HG03521 (cell line): Measurements from ENCODE around the gene DLAT.
"Not testable (repeated sequence)": the region's sequence is repeated elsewhere in the genome, so short reads cannot be mapped to it uniquely, and the experiment has no call there.

ENCODE experiments used
- ATAC-seq: cut with Tn5 transposase; IDR thresholded peaks from one replicate; pipeline ENCODE4 v1.9.1; 2021; ENCODE audit warnings: mild to moderate bottlenecking, moderate library complexity; ENCODE audit not compliant: unreplicated experiment

Gene DLAT

DNA sequence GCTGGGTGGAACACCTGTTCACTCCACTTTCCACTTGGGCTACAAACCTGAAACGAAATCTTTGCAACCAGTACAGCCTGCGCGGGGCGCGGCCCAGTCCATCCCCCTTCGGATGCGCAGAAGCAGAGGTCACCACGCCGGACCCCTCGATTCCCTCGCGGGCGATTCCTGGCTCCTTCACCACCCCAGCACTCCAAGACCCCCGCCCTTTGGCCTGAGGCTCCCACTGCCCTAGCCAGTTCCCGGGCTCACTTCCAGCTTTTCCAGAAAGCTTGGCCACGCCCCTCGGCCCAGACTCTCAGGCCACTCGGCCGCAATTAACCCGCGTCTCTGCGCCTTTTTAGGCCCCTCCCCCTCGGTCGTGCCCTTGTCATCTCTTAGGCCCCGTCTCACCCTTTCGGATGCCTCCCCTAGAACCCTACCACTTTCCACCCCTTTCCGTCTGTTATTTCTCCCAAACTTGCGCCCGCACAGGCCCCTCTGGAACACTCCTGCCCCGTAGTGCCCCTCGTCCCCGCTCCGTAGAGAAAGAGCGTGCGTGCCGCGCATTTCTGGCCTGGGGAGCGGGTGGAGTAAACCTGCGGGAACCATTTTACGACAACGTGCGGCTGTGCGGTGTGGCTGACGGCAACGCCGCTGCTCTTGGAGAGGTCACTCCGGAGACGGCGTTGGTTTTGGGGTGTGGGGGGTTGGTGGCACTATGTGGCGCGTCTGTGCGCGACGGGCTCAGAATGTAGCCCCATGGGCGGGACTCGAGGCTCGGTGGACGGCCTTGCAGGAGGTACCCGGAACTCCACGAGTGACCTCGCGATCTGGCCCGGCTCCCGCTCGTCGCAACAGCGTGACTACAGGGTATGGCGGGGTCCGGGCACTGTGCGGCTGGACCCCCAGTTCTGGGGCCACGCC lies at the start of gene DLAT:
Gene DLAT, plus strand, starts transcription at position 636 of the 906 bp plus-strand sequence. Its CDS starts 65 bp downstream, at position 701.
- peak; percentile 60 for ATAC-seq

GRCh38 chr11:111976119-111976766 lies 49.0 kb upstream of the DLAT start:
- ATAC-seq: no peak

GRCh38 chr11:111976767-111977145 lies 48.5 kb upstream of the DLAT start:
- ATAC-seq: no peak

DNA sequence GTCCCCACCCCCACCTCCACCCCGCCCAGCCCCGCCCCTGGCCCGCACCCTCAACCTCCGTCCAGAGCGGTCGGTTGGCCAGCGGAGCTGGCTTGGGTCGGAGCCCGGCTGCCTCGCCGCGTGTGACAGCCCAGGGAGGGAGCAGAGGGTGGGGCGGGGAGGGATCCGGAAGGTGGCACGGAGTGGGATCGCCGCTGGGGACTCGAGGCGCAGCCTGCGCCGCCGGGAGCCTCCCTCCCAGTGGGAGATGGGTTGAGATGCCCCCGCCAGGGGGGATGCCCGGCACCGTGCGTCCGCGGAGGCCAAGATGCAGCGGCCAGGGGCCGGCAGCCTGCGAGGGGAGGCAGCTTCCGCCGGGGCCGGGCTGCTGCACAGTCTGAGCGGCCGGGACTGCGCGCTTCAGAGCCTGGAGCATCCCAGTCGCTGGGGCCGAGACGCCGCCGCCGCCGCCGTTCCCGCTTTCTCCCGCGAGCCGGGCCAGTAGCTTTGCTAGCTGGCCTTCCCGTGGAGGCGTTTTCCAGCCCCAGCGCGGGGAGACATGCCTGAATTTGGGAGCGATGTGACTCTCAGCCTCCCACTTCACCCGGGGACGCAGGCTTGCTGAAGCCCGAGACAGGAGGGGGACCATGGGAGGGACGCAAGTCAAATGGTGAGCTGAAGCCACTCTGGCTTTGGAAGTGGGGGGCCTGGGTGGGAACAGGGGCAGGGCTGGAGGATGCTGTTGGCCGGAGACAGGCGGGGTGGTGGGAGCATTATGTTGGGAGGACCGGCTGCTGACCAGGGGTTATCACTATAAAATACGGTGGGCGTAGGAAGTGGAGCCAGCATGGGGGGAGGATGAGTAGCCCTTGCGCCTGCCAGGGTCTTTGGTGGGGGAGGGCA lies 47.8 kb upstream of the DLAT start:
- ATAC-seq: no peak

- no peak for ATAC-seq
Observed at GRCh38 chr11:111978028-111978771, 47.0 kb upstream of the DLAT start.

GRCh38 chr11:111980062-111980461 lies 45.1 kb upstream of the DLAT start:
- no peak for ATAC-seq

DNA sequence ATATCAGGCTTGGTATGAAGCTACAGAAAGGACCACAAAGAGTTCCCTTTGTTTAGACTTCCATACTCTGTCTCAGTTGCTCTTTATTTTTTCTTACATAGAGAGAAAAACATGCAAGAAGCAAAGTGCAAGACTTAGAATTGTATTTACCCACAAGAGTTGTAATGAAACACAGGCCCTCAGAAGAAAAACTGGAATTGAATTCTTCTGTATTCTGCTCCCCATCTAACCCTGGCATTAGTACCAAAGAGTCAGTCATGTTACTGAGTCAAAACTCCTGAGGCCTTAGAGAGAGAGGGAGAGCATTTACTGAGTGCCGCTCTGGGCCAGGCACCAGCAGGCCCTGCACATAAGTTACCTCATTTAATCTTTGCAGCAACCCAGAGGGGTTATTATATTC lies 43.9 kb upstream of the DLAT start:
- no peak for ATAC-seq

DNA sequence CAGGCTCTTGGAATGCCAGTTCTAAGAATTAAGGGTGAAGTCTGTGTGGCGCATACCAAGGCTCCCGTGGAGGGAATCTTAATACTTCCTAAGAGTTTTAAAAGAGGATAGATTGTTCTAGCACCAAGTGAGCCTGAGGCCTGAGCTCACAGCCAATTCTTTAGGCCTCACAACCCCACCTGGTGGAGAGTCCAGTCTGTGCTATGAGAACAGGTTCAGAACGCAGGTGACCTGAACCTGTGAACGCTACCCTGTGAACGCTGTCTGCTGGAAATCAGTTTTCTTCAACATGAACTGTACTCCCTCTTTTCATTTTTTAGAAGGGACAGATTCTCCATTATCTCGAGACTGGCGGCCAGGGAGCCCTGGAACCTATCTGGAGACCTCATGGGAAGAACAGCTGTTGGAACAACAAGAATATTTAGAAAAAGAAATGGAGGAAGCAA lies 43.2 kb upstream of the DLAT start:
- ATAC-seq: peak; percentile 67

DNA sequence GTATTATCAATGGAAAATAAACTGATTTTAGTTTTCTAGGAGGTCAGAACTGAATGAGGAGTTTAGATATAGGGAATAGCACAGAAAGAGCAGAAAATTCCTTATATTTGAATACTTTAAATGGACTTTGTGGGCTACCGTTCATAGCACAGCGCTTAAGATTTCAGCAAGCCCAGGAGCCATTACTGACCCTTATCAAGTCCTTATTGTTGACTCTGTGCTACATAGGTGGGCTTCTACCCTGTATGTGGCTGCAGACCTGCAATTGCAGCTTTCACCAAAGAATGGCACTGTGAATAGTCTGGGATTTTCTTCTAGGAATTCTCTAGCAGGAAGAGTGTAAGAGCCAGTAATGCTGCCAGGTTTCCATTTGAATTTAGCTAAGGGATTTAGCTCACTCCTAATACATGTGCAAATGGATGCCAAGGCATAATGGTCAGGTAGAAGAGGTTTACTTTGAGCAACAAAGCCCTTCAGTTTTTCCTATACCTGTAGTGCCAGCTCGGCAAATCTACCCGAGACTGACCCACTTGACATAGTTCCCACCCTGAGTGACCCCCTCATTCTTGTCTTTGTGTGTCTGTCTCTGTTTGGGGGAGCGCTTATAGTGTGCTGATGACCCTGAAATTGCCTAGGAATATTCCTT lies 42.5 kb upstream of the DLAT start:
- ATAC-seq: no peak

DNA sequence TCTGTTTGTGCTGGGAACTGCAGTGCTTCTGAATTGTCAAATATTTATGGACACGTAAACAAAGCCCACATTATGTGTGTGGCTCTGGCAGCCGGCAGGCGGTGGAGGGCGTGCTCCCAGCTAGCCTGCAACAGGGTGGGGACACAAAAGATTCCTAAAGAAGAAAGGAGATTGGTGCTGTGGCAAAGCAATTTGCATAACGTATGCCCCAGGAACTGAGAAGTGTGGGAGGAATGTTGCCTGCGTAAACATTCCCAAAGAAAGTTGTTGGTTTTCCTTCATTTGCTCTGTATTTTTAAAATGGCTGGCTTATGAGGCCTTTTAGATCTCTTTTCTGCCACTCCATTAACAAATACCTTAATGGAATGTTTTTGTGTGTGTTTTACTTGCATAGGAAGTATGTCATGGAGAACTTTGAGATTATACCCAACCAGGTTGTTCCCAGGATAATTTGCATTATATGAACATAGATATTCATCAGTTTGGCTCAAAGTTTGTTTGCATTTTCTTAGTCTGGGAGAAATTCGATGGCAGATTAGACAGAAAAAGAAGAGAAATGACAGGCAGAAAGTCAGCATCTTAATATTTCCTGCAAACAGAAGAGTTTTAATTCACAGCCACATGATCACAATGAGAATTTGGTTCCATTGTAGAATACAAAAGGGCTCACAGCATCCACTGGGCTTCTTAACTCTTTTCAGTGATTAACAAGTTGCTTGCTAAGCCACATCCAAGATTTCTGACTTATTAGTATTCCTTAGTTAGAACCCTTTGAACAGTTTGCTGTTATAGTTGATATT lies 41.8 kb upstream of the DLAT start:
- ATAC-seq: no peak

- ATAC-seq: no peak
Observed at GRCh38 chr11:111986589-111986988, 38.6 kb upstream of the DLAT start.

- no peak for ATAC-seq
Observed at GRCh38 chr11:111990381-111990780, 34.8 kb upstream of the DLAT start.

- ATAC-seq: no peak
Observed at GRCh38 chr11:111992206-111992855, 32.9 kb upstream of the DLAT start.

GRCh38 chr11:111996129-111996528 lies 29.1 kb upstream of the DLAT start:
- ATAC-seq: no peak

- ATAC-seq: not testable (repeated sequence)
Observed at GRCh38 chr11:111996669-111997068, 28.5 kb upstream of the DLAT start.

DNA sequence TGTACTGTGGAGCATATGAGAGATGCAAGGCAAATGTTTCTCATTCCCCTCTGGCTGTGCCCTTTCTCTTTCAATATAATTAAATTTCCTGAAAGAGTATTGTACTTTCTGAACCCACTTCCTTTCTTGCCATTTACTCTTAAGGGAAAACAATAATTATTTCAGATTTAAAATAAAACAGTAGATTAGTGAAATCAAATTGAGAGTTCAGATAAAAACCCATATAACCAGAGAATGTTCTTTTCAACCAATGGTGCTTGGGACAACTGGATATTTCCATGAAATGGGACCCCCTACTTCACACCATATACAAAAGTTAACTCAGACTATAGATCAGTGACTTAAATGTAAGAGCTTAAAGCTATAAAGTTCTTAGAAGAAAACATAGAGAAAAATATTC lies 26.1 kb upstream of the DLAT start:
- ATAC-seq: no peak

GRCh38 chr11:112000703-112001102 lies 24.5 kb upstream of the DLAT start:
- ATAC-seq: no peak

DNA sequence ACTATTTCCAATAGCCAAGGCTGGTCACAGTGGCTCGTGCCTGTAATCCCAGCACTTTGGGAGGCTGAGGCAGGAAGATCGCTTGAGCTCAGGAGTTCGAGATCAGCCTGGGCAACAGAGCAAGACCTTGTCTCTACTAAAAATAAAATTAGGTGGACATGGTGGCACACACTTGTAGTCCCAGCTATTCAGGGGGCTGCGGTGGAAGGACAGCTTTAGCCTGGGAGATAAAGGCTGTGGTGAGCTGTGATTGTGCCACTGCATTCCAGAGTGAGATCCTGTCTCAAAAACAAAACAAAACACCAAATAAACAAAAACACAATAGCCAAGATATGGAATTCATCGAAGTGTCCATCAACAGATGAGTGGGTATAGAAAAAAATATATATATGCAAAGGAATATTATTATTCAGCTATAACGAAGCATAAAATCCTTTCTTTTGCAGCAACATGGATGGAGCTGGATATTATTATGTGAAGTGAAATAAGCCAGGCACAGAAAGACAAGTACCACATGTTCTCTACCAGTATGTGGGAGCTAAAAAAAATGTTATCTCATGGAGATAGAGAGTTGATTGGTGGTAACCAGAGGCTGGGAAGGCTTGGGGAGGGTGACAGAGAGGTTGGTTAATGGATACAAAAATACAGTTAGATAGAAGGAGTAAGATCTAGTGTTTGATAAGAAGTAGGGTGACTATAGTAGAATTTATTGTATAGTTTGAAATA lies 22.6 kb upstream of the DLAT start:
- ATAC-seq: no peak
